Cardiac septum (tissue), 1 donor: ENCODE results near the gene KISS1. TPM values are rescaled to one million over a fixed set of nuclear protein-coding genes. Genes with fewer than 3 reads are reported as not detected.

Experiments
- DNase-seq: peaks from one replicate; pipeline ENCODE4 v3.0.0-alpha.2; 2020; ENCODE audit warnings: low spot score
- intact Hi-C: fragments of 100-400 bp; cut with DNase I; formaldehyde crosslinking; loops from one replicate; pipeline ENCODE4 v1.14.0; 2022
- total RNA-seq: library from RNA; stranded (reverse); fragmentation: NEBNext Ultra II Directional; extraction: Animal tissue kit (Norgen Biotek cat#: 25700); gene quantifications from one replicate; pipeline ENCODE4 v1.2.1, GENCODE V29; 2021
- donor health status: DM: no; HTN: no; CAD: no.

The KISS1 gene
- total RNA-seq, 1 donor from 2014 or later: not detected

DNA sequence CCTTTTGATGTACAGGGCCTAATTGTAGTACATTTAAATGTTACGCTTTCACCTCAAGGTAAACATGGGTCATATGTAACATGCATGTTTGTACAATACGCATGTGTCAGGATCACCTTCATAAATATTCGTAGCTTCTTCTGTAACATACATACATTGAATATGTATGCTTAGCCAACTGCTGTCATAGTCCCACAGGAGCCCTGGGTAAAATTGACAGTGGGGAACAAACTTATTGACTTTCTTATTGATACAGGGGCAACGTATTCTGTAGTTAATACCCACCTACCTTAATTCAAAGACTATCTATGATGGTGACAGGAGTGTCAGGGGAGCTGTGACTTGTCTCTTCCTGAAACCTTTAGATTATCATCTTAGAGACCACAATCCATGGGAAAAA lies 26.4 kb downstream of the KISS1 start:
- intact Hi-C loops: no loop called here
- DNase-seq: no peak

DNA sequence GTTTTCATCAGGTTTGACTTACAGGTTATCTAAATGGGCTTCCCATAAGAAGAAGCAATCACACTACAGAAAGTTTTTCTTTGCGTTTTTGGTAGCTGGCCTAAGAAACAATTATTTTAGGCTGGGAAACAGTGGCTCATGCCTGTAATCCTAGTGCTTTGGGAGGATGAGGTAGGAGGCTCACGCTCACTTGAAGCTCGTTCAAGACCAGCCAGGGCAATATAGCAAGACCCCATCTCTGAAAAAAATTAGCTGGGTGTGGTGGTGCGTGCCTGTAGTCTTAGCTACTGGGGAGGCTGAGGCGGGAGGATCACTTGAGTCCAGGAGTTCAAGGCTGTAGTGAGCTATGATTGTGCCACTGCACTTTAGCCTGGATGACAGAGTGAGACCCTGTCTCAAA lies 28.6 kb downstream of the KISS1 start:
- DNase-seq: no peak
- intact Hi-C loops: no loop called here

DNA sequence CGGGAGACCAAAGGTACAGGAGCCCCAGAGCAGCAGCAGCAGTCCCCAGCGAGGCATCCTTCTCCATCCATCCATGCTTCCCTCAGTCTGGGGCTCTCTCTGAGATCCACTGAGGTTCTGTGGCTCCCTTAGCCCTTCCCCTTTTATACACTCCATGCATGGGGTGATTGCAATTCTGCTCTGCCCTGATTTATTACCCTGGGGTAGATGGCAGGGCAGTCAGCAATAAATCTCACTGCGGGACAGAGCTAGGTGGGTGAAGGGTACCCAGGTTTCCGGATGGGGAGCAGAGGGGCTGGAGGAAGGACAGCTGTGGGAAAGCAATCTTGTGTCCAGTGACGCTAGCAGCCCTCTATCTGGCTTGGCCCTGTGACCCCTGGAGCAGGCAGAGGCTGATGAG lies 30.1 kb downstream of the KISS1 start, which contains the start of gene REN:
TSS of gene REN (minus strand) at position 119 of the 400 bp plus-strand sequence. CDS start at position 75, 44 bp downstream.
- DNase-seq: no peak
- intact Hi-C loops: no loop called here

DNA sequence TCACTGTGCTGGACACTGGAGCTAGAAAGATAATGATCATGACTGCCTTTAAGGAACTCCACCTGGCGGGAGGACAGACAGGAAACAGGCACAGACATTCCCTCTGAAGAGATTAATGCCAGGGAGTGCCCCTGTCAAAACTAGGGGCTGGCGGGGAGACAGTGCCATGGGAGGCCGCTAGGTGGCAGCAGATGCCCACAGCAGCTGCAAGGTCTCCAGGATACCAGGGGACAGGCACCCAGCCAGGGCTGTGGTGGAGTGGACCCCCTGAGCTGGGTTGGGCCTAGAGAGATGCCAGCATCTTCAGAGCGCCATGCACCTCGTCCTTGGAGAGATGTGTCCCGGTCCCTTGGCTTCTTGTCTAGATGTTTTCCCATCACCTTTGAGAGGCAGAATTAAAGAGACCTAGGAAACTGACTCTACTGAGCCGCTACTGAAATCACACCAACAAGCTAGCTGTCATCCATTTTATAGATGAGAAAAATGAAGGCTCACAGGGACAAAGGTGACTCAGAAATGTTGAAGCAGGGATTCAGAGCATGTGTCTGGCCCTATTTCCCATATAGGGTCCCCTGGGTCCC lies 33.7 kb downstream of the KISS1 start:
- DNase-seq: peak; percentile 85
- intact Hi-C loops: loop anchor here (1.0 to 2.0 kb wide), 3 partner anchors 44 to 238 kb away; no protein-coding TSS in a partner anchor

DNA sequence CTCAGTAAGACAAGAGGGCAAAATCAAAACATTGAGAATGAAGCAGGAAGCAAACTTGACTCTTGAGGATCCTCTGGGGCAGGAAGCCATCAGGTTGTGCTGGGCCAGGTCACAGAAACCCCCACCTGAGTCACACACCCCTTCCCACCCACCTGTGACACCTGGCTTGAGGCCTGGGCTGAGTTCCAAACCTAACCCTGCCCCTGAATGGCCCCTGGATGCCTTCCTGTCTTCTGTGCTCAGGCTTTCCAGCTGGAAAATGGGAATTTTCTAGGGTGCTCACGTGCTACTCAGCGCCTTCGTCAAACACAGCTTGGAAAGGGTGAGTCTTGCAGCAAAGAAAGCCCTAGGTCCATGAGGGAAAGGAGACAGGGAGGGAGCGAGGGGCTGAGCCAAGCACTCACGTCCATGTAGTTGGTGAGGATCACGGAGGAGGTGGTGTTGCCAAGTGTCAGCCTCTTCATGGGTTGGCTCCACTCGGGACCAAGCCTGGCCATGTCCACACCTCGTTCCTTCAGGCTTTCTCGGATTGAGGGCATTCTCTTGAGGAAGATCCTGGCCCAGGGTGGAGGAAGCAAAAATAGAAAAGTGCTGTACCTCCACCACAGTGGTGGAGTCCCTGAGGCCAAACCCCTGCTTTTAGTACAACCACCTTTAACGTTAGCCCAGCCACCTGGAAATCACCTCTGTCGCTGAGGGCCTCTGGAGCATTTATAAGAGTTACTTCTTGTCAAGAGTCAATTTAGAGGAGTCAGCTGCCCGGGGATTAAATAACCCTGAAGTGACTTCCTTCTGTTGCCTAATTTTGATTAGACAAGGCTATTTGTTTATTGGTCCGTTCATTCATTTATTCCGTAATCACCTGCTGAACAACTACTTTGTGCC lies 34.4 kb downstream of the KISS1 start:
- DNase-seq: no peak
- intact Hi-C loops: loop anchor here (1.0 to 2.0 kb wide), 3 partner anchors 44 to 239 kb away; no protein-coding TSS in a partner anchor

DNA sequence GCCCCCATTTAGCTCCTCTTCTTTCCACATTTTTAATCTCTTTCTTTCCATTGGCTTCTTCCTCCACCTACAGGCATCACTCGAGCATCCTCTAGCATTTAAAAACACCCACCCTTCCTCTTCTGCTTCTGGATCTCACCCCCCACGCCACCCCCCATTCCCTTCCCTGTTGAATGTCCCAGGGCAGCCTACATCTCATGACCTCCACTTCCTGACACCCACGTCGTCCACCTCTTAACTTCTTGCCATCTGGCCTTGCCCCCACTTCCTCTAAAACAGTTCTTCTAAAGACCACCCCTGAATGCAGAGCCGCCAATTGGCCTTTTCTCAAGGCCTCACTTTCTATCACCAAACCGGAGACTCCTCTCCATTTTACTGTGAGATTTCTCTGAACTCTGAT lies 38.3 kb downstream of the KISS1 start:
- intact Hi-C loops: no loop called here
- no peak for DNase-seq

DNA sequence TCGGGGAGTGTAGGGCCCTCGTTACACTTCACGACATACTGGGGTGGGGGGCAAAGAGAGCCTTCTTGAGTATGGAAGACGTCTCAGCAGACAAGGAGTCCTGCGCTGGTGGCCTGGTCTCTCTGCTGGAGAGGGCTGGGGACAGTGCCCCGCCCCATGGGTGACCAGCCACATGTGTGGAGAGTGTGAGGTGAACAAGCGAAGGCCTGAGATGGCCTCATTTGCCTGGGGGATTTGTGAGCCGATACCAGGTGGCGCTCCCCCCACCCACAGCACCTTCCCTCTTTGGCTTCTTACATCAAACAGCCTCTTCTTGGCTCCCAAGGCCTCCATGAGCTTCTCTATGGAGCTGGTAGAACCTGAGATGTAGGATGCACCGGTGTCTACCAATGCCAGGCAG lies 40.4 kb downstream of the KISS1 start:
- intact Hi-C loops: no loop called here
- DNase-seq: no peak

DNA sequence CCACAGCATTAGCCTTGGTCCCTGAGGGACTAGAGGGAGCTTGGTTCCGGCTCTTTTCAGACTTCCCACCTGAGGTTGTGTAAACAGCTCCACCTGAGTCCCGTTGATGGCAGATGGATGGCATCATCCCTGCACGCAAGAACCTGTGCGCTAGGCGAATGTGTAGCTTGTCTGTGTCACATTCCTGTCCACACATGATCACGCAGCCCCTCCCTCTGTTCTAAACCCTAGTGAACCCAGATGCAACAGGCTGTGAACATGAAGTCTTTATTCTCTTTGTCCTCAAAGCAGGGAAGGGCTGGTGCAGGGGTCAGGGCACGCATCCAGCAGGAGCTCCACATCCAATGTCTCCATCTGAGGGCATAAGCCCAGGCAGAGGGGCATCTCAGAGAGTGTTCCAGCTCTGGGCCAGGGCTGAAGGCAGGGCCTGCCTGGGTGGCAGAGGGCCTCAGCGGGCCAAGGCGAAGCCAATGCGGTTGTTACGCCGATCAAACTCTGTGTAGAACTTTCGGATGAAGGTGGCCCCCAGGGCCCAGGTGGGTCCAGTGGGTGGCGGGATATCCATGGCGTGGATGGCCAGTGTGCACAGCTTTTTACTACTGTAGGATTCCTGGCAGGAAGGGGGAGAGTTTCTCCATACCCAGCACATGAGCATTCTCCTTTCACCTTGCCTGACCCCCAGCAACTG lies 41.6 kb downstream of the KISS1 start:
- DNase-seq: no peak
- intact Hi-C loops: no loop called here

DNA sequence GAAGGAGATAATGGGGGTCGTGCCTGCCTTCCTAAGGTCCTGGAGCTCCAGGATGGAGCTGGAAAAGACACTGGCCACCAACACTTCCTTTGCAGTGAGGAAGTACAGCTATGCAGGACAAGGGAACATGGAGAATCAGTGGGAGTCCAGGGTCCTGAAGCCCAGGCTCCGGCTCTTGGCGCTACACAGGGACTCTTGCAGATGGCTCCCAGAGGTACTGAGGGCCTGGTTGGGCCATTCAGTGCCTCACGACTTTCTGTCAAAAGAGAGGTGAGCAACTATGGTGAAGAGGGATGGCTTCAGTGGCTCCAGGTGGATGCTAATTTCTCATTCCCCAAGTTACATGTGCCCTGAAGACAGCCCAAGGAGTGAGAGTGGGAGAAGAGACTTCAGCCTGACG lies 42.6 kb downstream of the KISS1 start:
- intact Hi-C loops: no loop called here
- DNase-seq: no peak

DNA sequence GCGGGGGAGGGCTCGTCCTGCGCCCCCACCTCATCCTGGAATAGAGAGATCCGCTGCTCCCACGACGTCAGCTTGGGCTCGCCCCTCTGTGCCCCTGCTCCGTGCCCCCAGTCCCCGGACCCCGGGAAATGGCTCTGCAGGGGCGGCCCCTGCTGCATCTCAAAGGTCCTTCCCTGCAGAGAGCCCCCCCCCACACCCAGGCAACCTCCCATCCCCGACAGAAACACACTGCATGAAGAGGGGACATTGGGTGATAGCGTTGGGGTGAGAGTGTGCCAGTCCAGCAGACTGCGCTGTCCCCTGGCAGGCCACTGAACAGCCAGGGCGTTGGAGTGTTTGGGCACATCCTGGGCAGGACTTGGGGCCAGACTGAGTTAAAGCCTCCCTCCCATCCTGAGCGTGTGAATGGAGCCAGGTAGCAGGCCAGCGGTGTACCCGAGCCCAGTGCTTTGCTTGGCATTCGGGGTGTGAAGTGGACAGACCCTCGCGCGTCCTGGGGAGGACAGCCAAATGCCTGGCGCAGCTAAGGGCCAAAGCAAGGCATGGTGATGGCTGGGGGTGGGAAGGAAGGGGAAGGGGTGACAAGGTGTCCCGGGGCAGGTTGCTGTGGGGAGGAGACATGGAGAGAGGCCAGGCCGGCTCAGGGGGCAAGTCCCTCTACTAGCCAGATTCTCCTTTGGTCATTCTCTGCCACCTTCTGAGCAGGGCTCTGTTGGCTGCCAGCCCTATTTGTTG lies 43.8 kb downstream of the KISS1 start:
- intact Hi-C loops: no loop called here
- DNase-seq: no peak

DNA sequence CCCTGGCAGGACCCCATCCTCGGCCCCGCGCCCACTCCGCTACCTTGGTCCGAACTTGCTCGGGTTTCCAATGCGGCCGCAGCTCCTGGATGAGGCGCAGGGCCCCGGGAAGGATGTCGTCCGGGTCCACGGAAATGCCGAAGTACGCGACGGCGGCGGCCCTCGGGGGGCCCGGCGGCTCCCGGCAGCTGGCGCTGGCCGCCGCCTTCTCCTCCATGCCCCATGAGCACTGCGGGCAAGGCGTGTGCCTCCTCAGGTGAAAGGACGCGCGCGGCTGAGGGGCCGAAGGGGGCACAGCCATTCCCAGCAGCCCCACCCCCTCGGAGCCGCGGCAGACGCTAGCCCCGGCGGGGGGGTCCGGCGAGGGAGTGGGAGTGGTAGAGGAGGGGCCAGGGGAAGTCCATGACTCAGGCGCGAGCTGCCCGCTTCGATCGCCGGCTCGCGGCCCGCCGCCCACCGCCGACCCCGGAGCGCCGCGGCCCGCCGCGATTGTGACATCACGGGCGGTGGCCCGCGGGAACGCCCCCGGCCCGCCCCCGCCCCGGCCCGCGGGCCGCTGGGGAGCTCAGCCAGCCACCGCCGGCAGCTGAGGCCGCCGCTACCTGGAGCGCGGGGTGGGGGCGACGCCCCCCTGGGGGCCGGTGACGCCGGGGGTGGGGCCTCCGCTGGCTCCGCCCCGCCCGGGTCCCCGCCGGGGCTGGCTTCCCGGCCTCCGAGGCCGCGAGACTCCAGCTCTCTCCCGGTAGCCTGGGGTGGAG lies 44.6 kb downstream of the KISS1 start, which contains the start of gene ETNK2:
TSS of gene ETNK2 (minus strand) at position 493 of the 758 bp plus-strand sequence. CDS start at position 301, 192 bp downstream.
- intact Hi-C loops: no loop called here
- DNase-seq: no peak

DNA sequence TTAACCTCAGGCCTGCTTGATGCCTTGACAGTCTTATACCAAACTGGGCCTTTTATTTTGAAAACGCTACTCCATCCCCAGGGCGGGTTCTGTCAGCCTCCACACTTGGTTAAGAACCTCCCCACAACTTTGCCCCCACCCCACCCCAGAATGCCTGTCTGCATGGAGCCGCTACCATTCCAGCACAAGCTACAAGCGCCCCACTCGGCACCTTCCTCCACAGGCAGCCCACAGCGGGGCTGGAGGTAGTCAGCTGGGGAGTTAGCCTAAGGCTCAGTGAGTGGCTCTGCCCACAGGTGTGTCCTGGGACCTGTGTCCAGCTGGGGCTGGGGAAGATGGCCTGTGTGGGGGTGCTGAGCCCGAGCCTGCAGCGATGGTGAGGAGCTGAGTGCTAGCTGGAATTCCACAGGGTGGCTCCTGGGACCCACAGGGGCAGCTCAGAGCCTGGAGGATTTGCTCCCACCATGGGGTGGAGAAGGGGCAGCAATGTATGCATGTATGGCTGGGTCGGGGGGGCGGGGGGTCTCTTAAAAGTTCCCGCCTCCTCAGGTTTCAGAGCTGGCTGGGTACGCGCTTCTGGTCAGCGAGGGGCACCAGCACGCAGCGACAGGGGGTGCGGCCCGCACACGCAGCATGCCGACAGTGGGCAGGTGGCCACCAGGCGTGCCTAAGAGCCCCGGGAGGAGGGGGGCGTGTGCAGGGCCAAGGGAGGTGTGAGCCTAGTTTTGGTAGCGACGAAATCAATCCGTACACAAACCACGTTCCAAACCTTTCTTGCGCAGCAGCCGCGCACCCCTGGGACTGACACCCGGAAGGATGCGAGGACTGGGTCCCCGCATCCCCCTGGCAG lies 45.4 kb downstream of the KISS1 start:
- DNase-seq: no peak
- intact Hi-C loops: no loop called here

DNA sequence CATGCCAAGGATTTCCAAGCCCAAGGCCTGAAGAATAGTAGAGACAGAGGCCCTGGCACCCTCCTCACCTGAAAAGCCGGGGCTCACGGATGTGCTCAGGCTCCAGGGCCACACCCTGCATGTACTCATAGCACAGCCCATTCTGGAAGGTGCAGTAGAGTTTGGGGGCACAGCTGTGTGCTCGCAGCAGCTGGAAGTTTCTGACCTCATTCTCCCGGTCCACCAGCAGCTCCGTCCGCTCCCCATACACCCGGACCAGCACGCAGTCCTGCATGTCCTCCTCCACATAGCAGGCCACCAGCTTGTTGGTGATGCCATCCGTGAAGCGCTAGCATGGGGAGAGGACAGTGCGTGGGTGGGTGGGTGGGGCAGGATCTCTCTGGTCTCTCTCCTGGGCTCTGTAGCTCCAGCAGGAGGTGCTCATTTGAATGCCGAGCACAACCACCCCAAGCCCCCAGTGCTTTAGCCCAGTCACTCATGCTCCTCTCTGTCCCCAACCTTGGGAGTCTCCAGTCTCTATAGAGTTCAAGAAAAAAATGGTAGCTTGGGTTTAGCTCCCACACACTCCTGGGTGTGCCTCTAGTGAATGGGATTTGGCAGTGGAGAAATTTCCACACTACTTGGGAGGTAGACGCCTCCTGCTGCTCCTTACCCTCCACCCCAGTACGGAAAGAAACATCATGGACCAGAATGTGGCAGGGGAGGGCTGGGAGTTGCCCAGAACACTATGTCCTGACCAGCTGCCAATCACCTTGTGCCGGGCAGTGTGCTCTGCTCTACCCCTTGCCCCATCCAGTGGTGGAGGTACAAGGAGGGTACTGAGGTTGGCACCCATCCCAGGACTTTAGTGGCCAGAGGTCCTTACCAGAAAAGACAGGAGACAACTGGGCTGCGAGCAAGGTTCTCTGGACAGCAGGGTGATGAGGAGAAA lies 46.4 kb downstream of the KISS1 start:
- intact Hi-C loops: no loop called here
- no peak for DNase-seq

DNA sequence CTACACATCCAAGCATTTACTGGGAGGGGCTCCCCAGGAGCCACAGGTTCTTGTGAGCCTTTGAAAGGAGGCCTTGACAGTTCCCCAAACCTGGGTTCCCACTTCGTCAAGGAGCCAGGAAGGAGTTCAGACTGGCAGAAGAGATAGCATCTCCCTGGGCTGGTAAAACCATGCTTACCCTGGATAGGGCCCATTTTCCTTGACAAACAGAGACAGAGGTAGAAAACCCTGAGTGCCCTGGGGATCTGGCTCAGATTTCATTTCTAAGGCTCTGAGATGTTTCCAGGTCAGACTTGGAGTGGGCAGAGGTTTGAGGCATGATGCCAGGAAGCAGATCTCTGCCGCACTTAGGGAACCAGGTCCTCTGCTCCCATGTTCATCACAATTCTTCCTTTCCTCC lies 47.2 kb downstream of the KISS1 start:
- DNase-seq: no peak
- intact Hi-C loops: no loop called here

DNA sequence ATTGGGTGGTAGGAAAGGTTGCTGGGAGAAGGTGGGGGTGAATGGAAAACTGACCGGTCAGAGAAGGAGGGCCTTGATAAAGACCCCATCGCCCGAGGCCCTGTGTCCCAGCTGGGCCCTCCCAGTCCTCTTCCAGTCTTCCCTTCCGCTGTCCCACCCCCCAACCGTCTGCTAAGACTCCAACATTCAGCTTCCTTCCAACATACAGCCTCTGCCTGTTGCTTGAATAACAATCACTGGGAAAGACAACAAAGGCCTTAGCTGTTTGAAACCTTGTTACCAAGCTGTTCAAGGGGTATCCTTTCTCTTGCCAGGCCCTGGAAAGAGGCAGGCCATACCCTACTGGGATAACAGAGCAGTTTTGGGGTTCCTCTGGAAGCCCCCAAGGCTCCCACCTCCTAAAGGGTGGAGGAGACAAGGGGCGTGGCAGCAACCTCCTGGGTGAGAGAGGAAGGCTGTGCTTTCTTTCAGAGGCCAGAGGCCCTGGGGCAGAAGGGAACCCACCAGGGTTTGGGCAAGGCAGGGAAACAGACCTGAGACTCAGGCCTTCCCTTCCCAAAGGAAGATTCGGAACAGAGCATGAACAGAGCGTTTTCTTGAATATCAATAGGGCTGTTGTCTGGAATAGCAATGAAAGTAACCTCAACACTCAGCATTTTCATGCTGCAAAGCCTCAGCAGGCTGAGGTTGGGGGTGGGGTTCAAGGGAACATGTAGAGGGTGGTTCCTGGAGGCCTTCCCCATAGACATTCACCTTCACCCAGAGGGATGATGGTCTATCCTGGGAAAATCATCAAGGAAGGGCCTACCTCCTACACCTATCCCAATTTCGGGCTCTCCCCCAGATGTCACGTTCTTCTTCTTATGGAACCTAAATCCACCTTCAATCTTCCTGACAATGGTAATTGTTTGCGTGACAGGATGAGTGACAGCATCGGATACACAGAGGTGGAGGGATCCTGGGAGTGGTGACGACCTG lies 48.6 kb downstream of the KISS1 start:
- DNase-seq: no peak
- intact Hi-C loops: no loop called here

DNA sequence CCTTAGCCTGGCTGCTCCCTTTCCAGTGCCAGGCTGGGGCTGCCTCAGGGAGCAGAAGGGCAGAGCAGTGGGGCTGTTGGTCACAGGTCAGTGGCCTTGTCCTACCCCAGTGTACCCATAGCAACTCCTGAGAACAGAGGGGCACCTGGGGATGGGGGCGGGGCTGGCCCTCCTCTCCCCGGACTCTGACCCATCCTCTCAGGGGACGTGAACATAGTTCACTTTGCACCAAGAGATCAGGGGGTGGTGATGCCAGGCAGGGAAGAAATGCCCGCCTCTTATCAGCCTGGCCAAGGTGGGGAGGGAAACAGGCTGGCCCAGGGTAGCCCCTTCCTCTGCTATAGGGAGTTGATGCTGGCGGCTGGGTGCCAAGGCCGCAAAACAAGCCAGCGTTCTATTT lies 49.3 kb downstream of the KISS1 start:
- intact Hi-C loops: no loop called here
- no peak for DNase-seq
